Esophagus squamous epithelium (tissue), 5 donors: Measurements from ENCODE around the gene TRPC6. TPM values are rescaled to one million over a fixed set of nuclear protein-coding genes. Genes with fewer than 3 reads are reported as not detected.

Source experiments
- DNase-seq: peaks from one replicate; lab custom pipeline; 2025; lab: John Stamatoyannopoulos, UW
- H3K27ac ChIP-seq, 4 donors: fragments of 200-600 bp; sonication (generic); one replicate each; pipeline ENCODE4 v1.5.1; 2016 to 2019; ENCODE audit warnings: mild to moderate bottlenecking in 1 of 4
- H3K27me3 ChIP-seq, 4 donors: fragments of 200-600 bp; sonication (generic); 1 replicate in 3 of 4; 2 replicates in 1 of 4; pipeline versions ENCODE4 v1.5.1 to v1.6.0; 2017 to 2021; ENCODE audit warnings: antibody characterized with exemption in 1 of 4
- H3K36me3 ChIP-seq, 3 donors: fragments of 200-600 bp; sonication (generic); one replicate each; pipeline ENCODE4 v1.5.1; 2016 to 2019
- H3K4me1 ChIP-seq, 3 donors: fragments of 200-600 bp; sonication (generic); one replicate each; pipeline ENCODE4 v1.5.1; 2017 to 2019
- H3K4me3 ChIP-seq, 4 donors: fragments of 200-600 bp; sonication (generic); 1 replicate in 3 of 4; 2 replicates in 1 of 4; pipeline ENCODE4 v1.5.1; 2016 to 2019; ENCODE audit warnings: mild to moderate bottlenecking in 2 of 4, moderate library complexity in 1 of 4
- H3K9me3 ChIP-seq, 3 donors: fragments of 200-600 bp; sonication (generic); one replicate each; pipeline ENCODE4 v1.5.1; 2016 to 2019
- CTCF ChIP-seq, 6 experiments: fragments of 450-650 bp in 4 of 6; fragments of 200-600 bp in 2 of 6; sonication (generic) in 2 of 6; IDR thresholded peaks; one replicate each; pipeline ENCODE4 v1.5.1; 2016 to 2019; ENCODE audit warnings: antibody characterized with exemption in 6 of 6, mild to moderate bottlenecking in 4 of 6, moderate library complexity in 4 of 6
- POLR2A ChIP-seq, 4 donors: fragments of 450-650 bp; IDR thresholded peaks; one replicate each; pipeline ENCODE4 v1.6.1; 2017; ENCODE audit warnings: antibody characterized with exemption in 4 of 4, mild to moderate bottlenecking in 4 of 4, moderate library complexity in 3 of 4
- WGBS, 2 donors: methylation state at CpG; one replicate each; pipeline ENCODE4 v1.1.5; 2018; 5-methylcytosine and 5-hydroxymethylcytosine counted together
- intact Hi-C: fragments of 100-400 bp; cut with DNase I; formaldehyde crosslinking; loops from one replicate; pipeline ENCODE4 v1.15.0; 2022
- total RNA-seq, 4 donors: library from RNA; depleted of rRNA; stranded (reverse); fragments of >200 nt; gene quantifications; one replicate each; pipeline ENCODE4 v1.1.0, GENCODE V29; 2016
- donor health status: DM: yes; HTN: yes; CAD: no.

TRPC6 gene
- total RNA-seq, 4 donors from 2014 or later = 1.2 to 15.4 (median 1.6) TPM

DNA sequence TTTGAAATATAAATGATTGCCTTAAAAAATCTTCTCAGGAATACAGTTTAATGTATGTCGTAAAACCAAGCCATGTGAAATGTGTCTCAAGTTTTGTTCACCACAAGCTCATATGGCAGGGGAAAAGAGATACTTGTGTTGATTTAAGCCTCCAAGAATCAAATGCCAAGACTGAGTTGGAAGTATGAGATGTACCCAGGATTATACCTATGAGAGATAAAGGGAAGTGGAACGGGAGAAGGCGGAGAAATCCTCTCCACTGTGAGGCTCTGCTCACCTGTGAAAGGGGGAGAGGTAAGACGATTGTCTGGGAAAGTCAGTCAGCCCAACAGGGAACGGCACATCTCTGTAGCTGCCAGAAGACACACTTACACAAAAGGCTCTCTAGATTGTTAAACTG, 124.8 kb downstream of the TRPC6 start:
- no peaks in the 10 kb centered on the region for H3K36me3 ChIP-seq
- H3K4me1 ChIP-seq = no peaks in the 10 kb centered on the region
- no peak for DNase-seq
- 87% methylated on average over 5 of the region's 5 CpGs for WGBS, 2 donors
- no peak for TF ChIP-seq POLR2A (IDR thresholded peaks at IDR 0.05)
- no peak for TF ChIP-seq CTCF (IDR thresholded peaks at IDR 0.05)
- intact Hi-C loops = no loop called here
- no peaks in the 10 kb centered on the region for H3K9me3 ChIP-seq
- no peak overlapping the region for H3K4me3 ChIP-seq
- no peaks in the 10 kb centered on the region for H3K27me3 ChIP-seq
- H3K27ac ChIP-seq = no peak overlapping the region

DNA sequence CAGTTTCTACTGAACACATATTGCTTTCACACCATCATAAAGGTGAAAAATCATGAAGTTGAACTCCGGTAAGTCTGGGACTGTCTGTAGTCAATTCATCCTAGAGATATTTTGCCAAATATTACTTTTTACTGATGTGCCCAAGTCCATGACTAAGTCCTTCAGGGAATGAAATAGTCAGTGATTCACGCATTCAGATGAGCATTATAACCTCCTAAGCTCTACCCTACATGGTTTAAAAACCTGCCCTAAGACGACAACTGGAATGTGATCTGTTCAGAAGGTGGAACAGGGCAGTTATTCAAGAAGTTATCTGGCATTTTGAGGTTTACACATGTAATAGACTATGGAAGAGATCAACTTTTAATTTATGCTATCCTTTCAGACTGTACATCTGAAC, 125.6 kb downstream of the TRPC6 start:
- 53 to 68% methylated on average over 3 of the region's 3 CpGs for WGBS, 2 donors
- Histone ChIP-seq H3K4me3 (no peak overlapping the region), H3K27ac (no peak overlapping the region), H3K9me3 (no peaks in the 10 kb centered on the region), H3K27me3 (no peaks in the 10 kb centered on the region), H3K36me3 (no peaks in the 10 kb centered on the region), H3K4me1 (no peaks in the 10 kb centered on the region)
- no peak for DNase-seq
- intact Hi-C loops = no loop called here
- no peak for TF ChIP-seq POLR2A (IDR thresholded peaks at IDR 0.05)
- no peak for TF ChIP-seq CTCF (IDR thresholded peaks at IDR 0.05)

GRCh38 chr11:101456812-101457211, 127.0 kb downstream of the TRPC6 start:
- no peak for TF ChIP-seq POLR2A (IDR thresholded peaks at IDR 0.05)
- peak in 5 of 6 experiments; percentile 22 to 69 (median 48) for TF ChIP-seq CTCF (IDR thresholded peaks at IDR 0.05)
- DNase-seq = no peak
- 0% methylated on average over 1 of the region's 1 CpG for WGBS, 2 donors
- H3K4me3 ChIP-seq = no peak overlapping the region
- H3K27me3 ChIP-seq = no peaks in the 10 kb centered on the region
- H3K9me3 ChIP-seq = no peaks in the 10 kb centered on the region
- intact Hi-C loops = no loop called here
- no peak overlapping the region for H3K27ac ChIP-seq
- H3K4me1 ChIP-seq = no peaks in the 10 kb centered on the region
- no peaks in the 10 kb centered on the region for H3K36me3 ChIP-seq

DNA sequence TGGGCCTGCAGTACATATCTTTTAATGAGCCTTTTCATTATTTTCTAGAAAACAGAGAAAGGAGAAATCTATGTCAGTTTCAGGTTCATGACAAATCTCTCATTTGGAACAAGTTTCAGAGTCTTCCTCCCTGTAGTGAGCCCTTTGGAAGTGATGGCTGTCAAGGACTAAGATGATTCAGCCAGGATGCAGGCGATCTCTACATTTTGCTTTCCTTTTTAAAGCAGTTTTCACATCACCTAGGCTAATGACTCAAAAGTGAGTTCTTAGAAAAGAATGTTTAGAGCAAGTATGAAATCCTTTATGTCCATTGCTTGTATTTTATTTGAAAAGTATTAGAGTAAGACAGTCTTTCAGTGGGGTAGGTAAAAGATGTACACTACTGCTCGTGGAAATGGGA, 130.1 kb downstream of the TRPC6 start:
- Histone ChIP-seq H3K4me1 (no peaks in the 10 kb centered on the region), H3K4me3 (no peak overlapping the region), H3K36me3 (no peaks in the 10 kb centered on the region), H3K27ac (no peak overlapping the region), H3K27me3 (no peaks in the 10 kb centered on the region), H3K9me3 (no peaks in the 10 kb centered on the region)
- TF ChIP-seq CTCF (IDR thresholded peaks at IDR 0.05) (no peak), POLR2A (IDR thresholded peaks at IDR 0.05) (no peak)
- no peak for DNase-seq
- intact Hi-C loops = loop anchor here (5.0 kb wide), 1 partner anchor 394 kb away; no protein-coding TSS in a partner anchor
- WGBS, 2 donors = 51 to 60% methylated on average over 2 of the region's 2 CpGs

- H3K9me3 ChIP-seq = no peaks in the 10 kb centered on the region
- peaks cover 0 to 12% (median 0%) of the 10 kb centered on the region in 3 donors for H3K4me1 ChIP-seq
- intact Hi-C loops = no loop called here
- TF ChIP-seq POLR2A (IDR thresholded peaks at IDR 0.05) (no peak), CTCF (IDR thresholded peaks at IDR 0.05) (no peak)
- no peak for DNase-seq
- no peaks in the 10 kb centered on the region for H3K27me3 ChIP-seq
- H3K27ac ChIP-seq = no peak overlapping the region
- WGBS, 2 donors = 66 to 88% methylated on average over 5 of the region's 5 CpGs
- H3K4me3 ChIP-seq = no peak overlapping the region
- no peaks in the 10 kb centered on the region for H3K36me3 ChIP-seq
Measured at GRCh38 chr11:101448881-101449442, 134.8 kb downstream of the TRPC6 start.
